SHP77 treated with DMSO at 0.1 percent for 48 hours (cell line): ENCODE data around the gene LGALS13.

Source experiments
- DNase-seq: peaks from one replicate; lab custom pipeline; 2025; lab: John Stamatoyannopoulos, UW

LGALS13 gene, protein sequence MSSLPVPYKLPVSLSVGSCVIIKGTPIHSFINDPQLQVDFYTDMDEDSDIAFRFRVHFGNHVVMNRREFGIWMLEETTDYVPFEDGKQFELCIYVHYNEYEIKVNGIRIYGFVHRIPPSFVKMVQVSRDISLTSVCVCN

DNA sequence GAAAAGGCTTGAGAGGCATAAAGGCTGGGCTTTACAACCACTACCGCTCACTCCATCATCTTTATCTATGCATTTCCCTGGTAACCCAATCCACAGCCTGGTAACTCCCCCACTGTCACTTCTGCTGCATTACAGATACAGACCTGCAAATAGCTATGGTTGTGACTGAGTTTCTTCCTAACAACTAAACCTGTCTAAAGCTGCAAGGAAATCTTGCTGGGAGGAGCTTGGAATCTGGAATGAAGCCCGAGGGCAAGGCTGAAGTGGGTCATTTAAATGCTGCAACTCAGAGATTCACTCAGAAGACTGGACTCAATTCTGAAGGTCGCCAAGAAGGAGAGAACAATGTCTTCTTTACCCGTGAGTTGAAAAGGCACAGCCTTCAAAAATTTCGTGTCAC lies at the start of gene LGALS13:
LGALS13 (plus strand) TSS at position 301 of the 400 bp plus-strand sequence; CDS start at position 346, 45 bp downstream.
- no peak for DNase-seq

DNA sequence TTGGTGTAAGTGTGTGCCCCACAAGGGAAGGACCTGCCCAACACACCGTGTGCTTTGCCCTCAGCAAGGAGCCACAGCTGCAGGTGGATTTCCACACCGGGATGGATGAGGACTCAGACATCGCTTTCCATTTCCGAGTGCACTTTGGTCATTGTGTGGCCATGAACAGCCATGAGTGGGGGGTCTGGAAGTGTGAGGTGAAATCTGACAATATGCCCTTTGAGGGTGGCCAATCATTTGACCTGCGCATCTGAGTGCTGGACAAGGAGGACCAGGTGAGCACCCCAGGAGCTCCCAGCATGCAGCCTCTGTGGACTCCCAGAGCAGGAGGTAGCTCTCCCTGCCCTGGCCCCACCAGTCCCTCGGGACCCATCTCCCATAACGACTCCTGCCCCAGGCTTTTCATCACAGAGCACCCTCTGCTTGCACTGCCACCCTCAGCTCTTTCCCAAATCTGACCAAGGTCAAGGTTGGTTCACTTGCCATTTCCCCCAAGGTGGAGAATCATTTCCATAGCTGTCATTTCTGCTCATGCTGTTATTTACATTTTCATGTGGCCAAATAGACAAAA lies 49.2 kb upstream of the LGALS13 start:
- no peak for DNase-seq

- DNase-seq: no peak
These were observed 47.5 kb upstream of the LGALS13 start for GRCh38 chr19:39554701-39555311.

- DNase-seq: no peak
These were observed 46.4 kb upstream of the LGALS13 start for GRCh38 chr19:39555883-39556282.

DNA sequence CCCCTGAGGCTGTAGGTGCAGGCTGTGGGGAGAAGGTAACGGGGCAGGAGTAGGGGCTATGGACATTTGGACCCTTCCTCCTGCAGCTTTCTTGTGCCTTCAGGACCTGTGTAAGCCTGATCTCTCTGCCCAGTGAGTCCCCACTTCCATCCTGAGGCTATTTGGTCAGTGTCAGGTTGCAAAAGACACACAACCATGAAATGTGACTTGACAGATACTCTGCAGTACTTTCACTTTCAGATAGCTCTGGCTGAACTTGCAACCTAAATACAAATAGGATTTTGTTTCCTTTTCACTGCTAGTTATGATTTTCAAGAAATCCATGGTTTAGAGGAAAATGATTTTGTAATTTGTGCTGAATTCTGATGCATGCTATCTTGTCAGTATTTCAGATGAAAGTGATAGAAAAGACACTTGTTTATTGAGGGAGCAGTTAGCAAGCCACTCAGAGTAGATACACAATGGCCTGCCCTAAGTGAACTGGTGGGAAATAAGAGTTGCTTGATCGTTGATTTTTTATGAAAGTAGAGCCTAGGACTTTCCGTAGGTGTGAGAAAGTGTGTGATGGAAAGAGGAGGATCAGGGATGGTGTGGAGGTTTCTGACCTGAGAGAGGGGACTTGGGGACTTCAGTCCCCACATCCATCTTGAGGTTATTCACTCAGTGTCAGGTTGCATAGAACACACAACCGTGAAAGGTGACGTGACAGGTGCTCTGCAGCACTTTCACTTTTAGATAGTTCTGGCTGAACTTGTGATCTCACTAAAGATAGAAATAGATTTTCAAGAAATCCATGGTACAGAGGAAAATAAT lies 44.3 kb upstream of the LGALS13 start:
- DNase-seq: peak; percentile 54

- no peak for DNase-seq
These were observed 43.7 kb upstream of the LGALS13 start for GRCh38 chr19:39558624-39559117.

DNA sequence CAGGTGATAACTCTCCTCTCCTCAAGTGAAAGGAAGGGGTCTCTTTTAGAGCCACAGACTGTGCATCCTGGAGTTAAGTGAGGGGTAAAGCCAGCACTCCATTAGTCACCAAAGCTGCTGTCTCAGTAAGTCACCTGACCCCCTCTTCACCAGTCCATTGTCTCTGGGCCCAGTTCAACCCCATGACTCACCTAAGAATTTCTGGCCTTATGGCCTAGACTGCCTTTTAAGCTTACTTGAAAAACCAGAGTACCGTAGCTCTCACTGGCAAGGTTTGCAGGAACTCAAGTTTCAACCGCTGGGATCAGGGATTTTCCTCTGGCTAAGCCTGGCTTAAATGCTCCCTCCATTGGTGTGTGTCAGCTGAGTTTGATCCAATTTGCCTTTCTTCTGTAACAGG lies 38.9 kb upstream of the LGALS13 start:
- no peak for DNase-seq

DNA sequence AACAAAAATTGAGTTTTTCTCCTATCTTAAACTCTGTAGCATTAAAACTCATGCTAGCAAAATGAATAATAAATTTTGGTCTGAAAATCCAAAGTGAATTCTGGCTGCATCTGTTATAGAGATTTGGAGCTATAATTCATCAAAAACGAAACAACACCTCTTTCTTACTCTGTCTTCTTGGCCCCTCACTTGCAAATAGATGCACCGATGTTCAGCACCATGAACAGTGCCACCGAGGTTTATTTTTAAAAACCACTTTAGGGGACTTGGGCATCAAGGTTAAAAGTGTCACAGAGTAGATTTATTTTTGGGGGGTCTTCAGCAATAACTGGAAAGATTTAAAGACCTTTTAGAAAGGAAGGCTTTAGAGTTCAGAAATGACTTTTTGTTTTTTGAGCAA lies 36.3 kb upstream of the LGALS13 start:
- DNase-seq: no peak

DNA sequence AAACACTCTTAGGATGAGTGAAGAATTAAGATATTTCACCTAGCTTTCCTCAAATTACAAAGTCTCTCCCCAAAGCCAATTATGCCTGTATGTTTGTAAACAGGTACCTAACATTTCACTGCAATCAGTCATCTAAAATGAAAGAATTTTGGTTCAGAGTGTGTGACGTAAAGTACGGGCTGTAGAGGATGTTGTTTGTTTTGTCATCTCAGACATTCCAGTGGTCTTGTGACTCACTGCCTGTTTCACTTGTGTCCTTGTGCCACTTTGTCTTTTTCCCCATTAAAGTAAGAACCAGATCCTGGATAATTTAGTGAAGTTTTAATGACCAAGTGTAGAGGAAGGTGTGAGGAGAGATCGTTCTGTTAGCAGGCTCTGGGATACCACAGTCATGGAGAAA lies 33.7 kb upstream of the LGALS13 start:
- DNase-seq: no peak

DNA sequence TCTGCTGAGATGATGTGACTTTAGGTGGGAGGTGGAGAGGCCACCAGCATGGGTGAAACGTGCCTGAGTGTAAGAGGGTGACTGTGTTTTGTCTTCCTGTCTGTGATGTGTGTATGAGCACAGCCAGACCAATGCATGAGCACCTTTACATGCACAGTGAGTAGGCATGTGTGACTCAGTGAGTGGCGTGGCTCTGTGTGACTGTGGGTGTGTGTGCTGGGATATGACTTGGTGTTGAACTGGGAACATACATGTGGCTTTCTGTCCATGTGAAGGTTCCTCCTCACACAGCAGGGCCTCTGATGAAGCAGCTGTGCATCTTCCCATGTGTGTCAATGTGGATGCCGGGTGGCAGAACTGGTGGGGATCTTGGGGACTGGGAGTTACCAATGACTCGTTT lies 19.9 kb upstream of the LGALS13 start:
- DNase-seq: no peak

DNA sequence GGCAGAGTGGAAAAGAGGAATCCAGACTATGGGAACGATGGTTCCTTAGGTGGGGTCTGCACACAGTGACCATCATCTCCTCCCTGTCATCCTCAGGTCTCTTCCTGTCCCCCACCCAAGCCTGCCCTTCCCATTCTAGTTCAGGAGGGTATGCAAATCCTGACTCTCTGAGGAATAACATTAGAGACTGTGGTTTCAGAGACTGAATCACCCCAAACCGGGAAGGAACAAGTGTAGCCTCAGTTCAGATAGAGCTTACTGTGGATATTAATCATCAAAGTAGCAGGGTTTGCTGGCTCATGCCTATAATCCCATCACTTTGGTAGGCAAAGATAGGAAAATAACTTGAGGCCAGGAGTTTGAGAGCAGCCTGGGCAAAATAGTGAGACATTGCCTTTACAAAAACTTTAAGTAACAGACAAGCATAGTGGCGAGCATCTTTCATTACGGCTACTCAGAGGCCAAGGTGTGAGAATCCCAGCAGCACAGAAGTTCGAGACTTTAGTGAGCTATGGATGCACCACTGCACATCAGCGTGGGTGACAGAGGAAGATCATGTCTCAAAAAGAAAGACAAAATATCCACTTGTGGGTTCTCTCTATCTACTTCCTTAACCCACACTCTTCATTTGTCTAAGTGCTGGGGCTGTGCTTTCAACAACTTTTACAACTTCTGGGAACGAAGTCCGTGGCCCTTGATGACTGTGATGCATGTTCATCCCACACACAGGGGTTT lies 19.3 kb upstream of the LGALS13 start:
- no peak for DNase-seq

GRCh38 chr19:39587496-39587895 lies 14.8 kb upstream of the LGALS13 start:
- DNase-seq: no peak

- no peak for DNase-seq
These were observed 14.3 kb upstream of the LGALS13 start for GRCh38 chr19:39588066-39588465.

DNA sequence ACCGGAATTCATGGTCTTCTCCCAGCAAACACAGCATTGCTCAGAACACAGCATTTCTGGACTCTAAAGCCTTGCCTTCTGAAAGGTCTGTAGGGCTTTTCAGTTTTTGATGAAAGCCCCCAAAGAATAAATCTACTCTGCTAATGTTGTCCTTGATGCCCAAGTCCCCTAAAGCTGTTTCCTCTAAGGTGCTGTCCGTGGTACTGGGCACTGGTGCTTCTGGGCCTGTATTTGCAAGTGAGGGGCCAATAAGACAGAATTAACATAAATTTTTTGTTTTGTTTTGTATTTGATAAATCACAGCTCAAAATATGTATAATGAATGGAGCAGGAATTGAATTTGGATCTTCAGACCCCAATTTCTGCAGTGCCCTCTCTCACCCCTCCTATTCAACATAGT lies 12.1 kb upstream of the LGALS13 start:
- DNase-seq: no peak

DNA sequence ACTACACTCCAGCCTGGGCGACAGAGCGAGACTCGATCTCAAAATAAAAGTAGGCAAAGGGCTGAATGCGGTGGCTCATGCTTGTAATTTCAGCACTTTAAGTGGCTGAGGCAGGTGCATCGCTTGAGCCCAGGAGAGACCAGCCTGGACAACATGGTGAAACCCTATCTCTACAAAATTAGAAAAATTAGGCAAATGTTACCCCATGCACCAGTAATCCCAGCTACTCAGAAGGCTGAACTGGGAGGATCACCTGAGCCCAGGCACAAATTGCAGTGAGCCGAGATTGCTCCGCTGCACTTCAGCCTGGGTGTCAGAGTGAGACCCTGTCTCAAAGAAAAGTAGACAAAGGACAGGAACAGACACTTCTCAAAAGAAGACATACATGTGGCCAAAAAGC lies 9.9 kb upstream of the LGALS13 start:
- no peak for DNase-seq

DNA sequence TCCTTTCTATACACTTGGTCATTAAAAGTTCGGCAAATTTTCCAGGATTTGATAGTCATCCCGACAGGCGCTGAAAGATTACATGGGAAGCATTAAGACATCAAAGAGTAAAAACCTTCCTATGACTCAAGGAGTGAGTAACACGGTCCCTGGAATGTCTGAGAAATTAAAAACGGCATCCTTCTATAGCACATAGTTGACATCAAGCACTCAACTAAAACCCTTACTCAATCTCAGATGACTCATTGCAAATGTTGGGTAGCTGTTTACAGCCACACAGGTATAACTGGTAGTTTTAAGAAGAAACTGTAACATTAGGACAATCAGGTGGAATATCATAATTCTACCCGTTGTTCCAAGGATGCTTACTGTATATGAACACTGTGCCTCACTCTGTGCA lies 6.4 kb upstream of the LGALS13 start:
- DNase-seq: no peak

- no peak for DNase-seq
These were observed 5.4 kb upstream of the LGALS13 start for GRCh38 chr19:39596911-39597310.

DNA sequence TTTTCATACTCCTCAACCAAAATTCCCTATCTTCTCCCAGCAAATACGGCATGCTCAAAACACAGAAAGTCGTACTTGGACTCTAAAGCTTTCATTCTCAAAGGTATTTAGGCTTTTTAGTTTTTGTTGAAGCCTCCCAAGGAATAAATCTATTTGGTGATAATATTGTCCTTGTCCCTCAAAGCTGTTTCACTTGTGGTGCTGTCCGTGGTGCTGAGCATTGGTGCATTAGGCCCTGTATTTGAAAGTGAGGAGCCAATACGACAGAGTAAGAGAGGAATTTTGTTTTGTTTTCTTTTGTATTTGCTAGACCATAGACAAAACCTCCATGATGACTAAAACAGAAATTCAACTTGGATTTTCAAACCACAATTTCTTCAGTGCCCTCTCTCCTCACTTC lies 3.2 kb upstream of the LGALS13 start:
- no peak for DNase-seq

- DNase-seq: no peak
These were observed 1.5 kb downstream of the LGALS13 start for GRCh38 chr19:39603825-39604224.

DNA sequence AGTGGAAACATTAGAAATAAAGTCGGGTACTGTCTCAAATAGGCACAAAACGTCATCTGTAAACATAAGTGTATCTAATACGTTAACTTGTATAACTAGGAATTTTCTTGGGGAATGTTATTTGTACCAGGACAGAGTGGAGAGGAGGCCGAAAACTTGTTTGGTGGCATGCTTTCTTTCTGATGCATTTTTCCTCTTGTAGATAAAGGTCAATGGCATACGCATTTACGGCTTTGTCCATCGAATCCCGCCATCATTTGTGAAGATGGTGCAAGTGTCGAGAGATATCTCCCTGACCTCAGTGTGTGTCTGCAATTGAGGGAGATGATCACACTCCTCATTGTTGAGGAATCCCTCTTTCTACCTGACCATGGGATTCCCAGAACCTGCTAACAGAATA lies 4.7 kb downstream of the LGALS13 start:
- no peak for DNase-seq

DNA sequence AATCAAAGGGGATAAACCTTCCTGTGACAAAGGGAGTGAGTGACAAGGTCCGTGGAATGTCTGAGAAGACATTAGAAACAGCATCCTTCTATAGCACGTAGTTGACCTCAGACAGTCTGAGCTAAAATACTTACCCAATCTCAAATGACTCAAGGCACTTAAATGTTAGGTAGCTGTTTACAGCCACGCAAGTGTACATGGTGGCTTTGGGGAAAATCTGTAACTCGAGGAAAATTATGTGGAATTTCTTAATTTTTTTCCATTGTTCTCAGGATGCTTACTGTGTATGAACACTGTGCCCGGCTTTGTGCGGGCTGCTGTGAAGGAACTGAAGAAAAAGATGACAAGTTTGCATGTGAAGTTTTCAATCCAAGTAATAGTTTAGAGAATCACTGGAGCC lies 5.2 kb downstream of the LGALS13 start:
- DNase-seq: no peak

DNA sequence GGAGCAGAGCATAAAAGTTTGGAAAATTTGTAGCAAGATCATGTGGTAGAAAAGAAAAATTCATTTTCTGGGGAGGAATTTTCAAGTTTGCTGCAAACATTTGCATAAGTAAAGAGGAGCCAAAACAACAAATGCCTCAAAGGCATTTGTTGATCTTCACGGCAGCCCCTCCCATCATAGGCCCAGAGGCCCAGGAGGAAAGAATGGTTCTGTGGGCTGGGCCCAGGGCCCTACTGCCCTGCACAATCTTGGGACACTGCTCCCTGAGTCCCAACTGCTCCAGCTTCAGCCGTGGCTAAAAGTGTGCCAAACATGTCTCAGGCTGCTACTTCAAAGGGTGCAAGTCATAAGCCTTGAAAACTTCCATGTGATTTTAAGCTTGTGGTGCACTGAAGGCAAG lies 11.3 kb downstream of the LGALS13 start:
- DNase-seq: no peak
